Brain pericyte (primary cell): ENCODE measurements around the gene PARS2.

Source experiments
- DNase-seq: peaks from one replicate; pipeline ENCODE4 v3.0.0-alpha.2; 2012; ENCODE audit warnings: low read depth, low spot score

The PARS2 gene

GRCh38 chr1:54774820-54775498 lies 10.6 kb upstream of the PARS2 start:
- no peak for DNase-seq

- DNase-seq, result no peak
These were observed 8.6 kb upstream of the PARS2 start for GRCh38 chr1:54772951-54773350.

GRCh38 chr1:54768093-54768492 lies 3.8 kb upstream of the PARS2 start:
- no peak for DNase-seq

GRCh38 chr1:54767526-54767925 lies 3.2 kb upstream of the PARS2 start:
- no peak for DNase-seq

- no peak for DNase-seq
These were observed 2.4 kb upstream of the PARS2 start for GRCh38 chr1:54766726-54767125.

GRCh38 chr1:54764922-54765561 lies 719 bp upstream of the PARS2 start:
- no peak for DNase-seq

- DNase-seq, result no peak
These were observed 549 bp downstream of the PARS2 start for GRCh38 chr1:54763816-54764132.

- DNase-seq, result no peak
These were observed 5.5 kb downstream of the PARS2 start for GRCh38 chr1:54758678-54759348.

- DNase-seq, result no peak
These were observed 6.5 kb downstream of the PARS2 start for GRCh38 chr1:54757833-54758232.

GRCh38 chr1:54754486-54755285 lies 9.6 kb downstream of the PARS2 start:
- no peak for DNase-seq

GRCh38 chr1:54754045-54754444 lies 10.3 kb downstream of the PARS2 start:
- DNase-seq, result no peak

GRCh38 chr1:54751426-54751825 lies 12.9 kb downstream of the PARS2 start:
- DNase-seq, result no peak

- no peak for DNase-seq
These were observed 13.7 kb downstream of the PARS2 start for GRCh38 chr1:54750596-54750995.

GRCh38 chr1:54748094-54748835 lies 16.1 kb downstream of the PARS2 start:
- DNase-seq, result no peak

- no peak for DNase-seq
These were observed 18.5 kb downstream of the PARS2 start for GRCh38 chr1:54745864-54746263.

GRCh38 chr1:54745274-54745673 lies 19.0 kb downstream of the PARS2 start:
- no peak for DNase-seq

GRCh38 chr1:54744696-54745095 lies 19.6 kb downstream of the PARS2 start:
- no peak for DNase-seq

GRCh38 chr1:54743416-54744226 lies 20.7 kb downstream of the PARS2 start:
- no peak for DNase-seq

GRCh38 chr1:54742282-54742681 lies 22.0 kb downstream of the PARS2 start:
- DNase-seq, result no peak

GRCh38 chr1:54741531-54741930 lies 22.8 kb downstream of the PARS2 start:
- no peak for DNase-seq

- DNase-seq, result no peak
These were observed 26.1 kb downstream of the PARS2 start for GRCh38 chr1:54738244-54738643.
